Fibroblast of villous mesenchyme (primary cell): ENCODE measurements around the gene GPBP1. TPM values are rescaled to one million over a fixed set of nuclear protein-coding genes. Genes with fewer than 3 reads are reported as not detected.
"Not testable (repeated sequence)": the region's sequence is repeated elsewhere in the genome, so short reads cannot be mapped to it uniquely, and the experiment has no call there.

Experiments
- DNase-seq: peaks from one replicate; pipeline ENCODE4 v3.0.0-alpha.2; 2010; ENCODE audit warnings: low read depth
- H3K4me3 ChIP-seq: 2 replicates; pipeline ENCODE4 v1.5.1; 2011; ENCODE audit warnings: low read depth, mild to moderate bottlenecking, low read length
- CTCF ChIP-seq: IDR thresholded peaks from 2 replicates; pipeline ENCODE4 v1.5.1; 2012; ENCODE audit warnings: low read depth, mild to moderate bottlenecking, low read length; ENCODE audit not compliant: insufficient read depth
- total RNA-seq: library from RNA; depleted of rRNA; stranded (reverse); fragments of >200 nt; gene quantifications from 2 replicates; pipeline ENCODE4 v1.2.3, GENCODE V29; 2012

GPBP1 gene
- total RNA-seq, 1 donor: 73.0 TPM

- peak overlapping the region; percentile 90 for H3K4me3 ChIP-seq
- no peak for TF ChIP-seq CTCF
- DNase-seq: peak; percentile 75
Measured at GRCh38 chr5:57176350-57176857, 2.5 kb downstream of the GPBP1 start.

- H3K4me3 ChIP-seq: peak overlapping the region; percentile 90
- DNase-seq: no peak
- no peak for TF ChIP-seq CTCF
Measured at GRCh38 chr5:57177479-57178156, 3.8 kb downstream of the GPBP1 start.

- peak overlapping the region; percentile 90 for H3K4me3 ChIP-seq
- DNase-seq: not testable (repeated sequence)
Measured at GRCh38 chr5:57178238-57178637, 4.4 kb downstream of the GPBP1 start.

- no peak for TF ChIP-seq CTCF
Measured at GRCh38 chr5:57179262-57180200, 5.7 kb downstream of the GPBP1 start.

GRCh38 chr5:57181154-57181553 is 7.3 kb downstream of the GPBP1 start:
- DNase-seq: no peak
- H3K4me3 ChIP-seq: no peak overlapping the region
- TF ChIP-seq CTCF: no peak

More at GRCh38 chr5:57179262-57180200, 5.7 kb downstream of the GPBP1 start:
- peak overlapping the region; percentile 90 for H3K4me3 ChIP-seq
- DNase-seq: no peak

- no peak for TF ChIP-seq CTCF
- no peak overlapping the region for H3K4me3 ChIP-seq
- no peak for DNase-seq
Measured at GRCh38 chr5:57184322-57184721, 10.5 kb downstream of the GPBP1 start.

- no peak for TF ChIP-seq CTCF
- H3K4me3 ChIP-seq: no peak overlapping the region
- no peak for DNase-seq
Measured at GRCh38 chr5:57185313-57185712, 11.5 kb downstream of the GPBP1 start.
